ENCODE measurements around the gene TP73. TPM values are rescaled to one million over a fixed set of nuclear protein-coding genes. Genes with fewer than 3 reads are reported as not detected.

The TP73 gene
- total RNA-seq, 5 donors from 2014 or later (not counting 1 experiment from before 2014, with no cell fraction given): 0.12 to 0.21 (median 0.18) TPM; not detected in 1

- Mint-ChIP-seq H3K4me3 (peak overlapping the region; percentile 51 to 77 (median 67)), H3K9me3 (no peaks in the 10 kb centered on the region), H3K27me3 (peaks cover 3 to 20% of the 10 kb centered on the region in 2 donors), H3K4me1 (peaks cover 0 to 10% (median 9%) of the 10 kb centered on the region in 3 donors), H3K36me3 (no peaks in the 10 kb centered on the region), H3K27ac (no peak overlapping the region)
- POLR2A ChIA-PET: no interaction called here
- 6% methylated on average over 18 of the region's 27 CpGs for WGBS (ENCODE audit: insufficient coverage)
- no peak for DNase-seq
- H3K4me3 ChIP-seq (ENCODE audit: control insufficient read depth in 1 of 2, extremely low read depth in 1 of 2, low read length in 1 of 2): peak overlapping the region; percentile 12 to 64
- no peak overlapping the region for H3K27ac ChIP-seq (ENCODE audit: low read length)
- no peaks in the 10 kb centered on the region for H3K9me3 ChIP-seq
- peaks cover 0 to 77% of the 10 kb centered on the region in 2 experiments for H3K27me3 ChIP-seq (replicated peaks in 1 of 2; ENCODE audit: control insufficient read depth in 2 of 2, extremely low read depth in 1 of 2, insufficient read depth in 2 of 2, low read length in 1 of 2)
- peak in 3 of 4 experiments; percentile 3 to 10 (median 5) for ATAC-seq (replicated peaks in 1 of 4)
- CTCF ChIA-PET: no interaction called here
- no peaks in the 10 kb centered on the region for H3K36me3 ChIP-seq (ENCODE audit: control insufficient read depth in 2 of 2, extremely low read depth in 1 of 2, insufficient read depth in 1 of 2, low read length in 1 of 2)
- peaks cover 0 to 19% of the 10 kb centered on the region in 2 experiments for H3K4me1 ChIP-seq (ENCODE audit: control insufficient read depth in 1 of 2, extremely low read depth in 1 of 2, insufficient read depth in 2 of 2, low read length in 2 of 2)
Observed at GRCh38 chr1:3610527-3611169, 41.7 kb upstream of the TP73 start.

GRCh38 chr1:3611170-3612019 is 40.9 kb upstream of the TP73 start, which contains the start of gene MEGF6:
Gene MEGF6, minus strand, starts transcription at chr1:3611508. Its CDS starts 240 bp downstream, at chr1:3611268.
- Mint-ChIP-seq H3K4me1 (peaks cover 0 to 10% (median 9%) of the 10 kb centered on the region in 3 donors), H3K9me3 (no peaks in the 10 kb centered on the region), H3K27me3 (peaks cover 3 to 21% of the 10 kb centered on the region in 2 donors), H3K27ac (no peak within 1 kb of the TSS), H3K4me3 (peak within 1 kb of the TSS; percentile 73 to 79 (median 77)), H3K36me3 (no peaks in the 10 kb centered on the region)
- Histone ChIP-seq H3K36me3 (ENCODE audit: control insufficient read depth in 2 of 2, extremely low read depth in 1 of 2, insufficient read depth in 1 of 2, low read length in 1 of 2) (no peaks in the 10 kb centered on the region), H3K27me3 (replicated peaks in 1 of 2; ENCODE audit: control insufficient read depth in 2 of 2, extremely low read depth in 1 of 2, insufficient read depth in 2 of 2, low read length in 1 of 2) (peaks cover 0 to 71% of the 10 kb centered on the region in 2 experiments), H3K4me3 (ENCODE audit: control insufficient read depth in 1 of 2, extremely low read depth in 1 of 2, low read length in 1 of 2) (peak within 1 kb of the TSS; percentile 30 to 64), H3K27ac (ENCODE audit: low read length) (no peak within 1 kb of the TSS), H3K9me3 (no peaks in the 10 kb centered on the region), H3K4me1 (ENCODE audit: control insufficient read depth in 1 of 2, extremely low read depth in 1 of 2, insufficient read depth in 2 of 2, low read length in 2 of 2) (peaks cover 0 to 19% of the 10 kb centered on the region in 2 experiments)
- ChIA-PET POLR2A (no interaction called here), CTCF (no interaction called here)
- ATAC-seq (replicated peaks in 1 of 4) (peak; percentile 70 to 82 (median 74)), DNase-seq (peak in 20 of 35 experiments; percentile 8 to 66 (median 34))
- WGBS (ENCODE audit: insufficient coverage): 1% methylated on average over 70 of the region's 87 CpGs

GRCh38 chr1:3612123-3612522 is 40.2 kb upstream of the TP73 start:
- H3K9me3 ChIP-seq: no peaks in the 10 kb centered on the region
- 47% methylated on average over 7 of the region's 7 CpGs for WGBS (ENCODE audit: insufficient coverage)
- H3K9me3 Mint-ChIP-seq: no peaks in the 10 kb centered on the region
- no peak overlapping the region for H3K27ac Mint-ChIP-seq
- POLR2A ChIA-PET: no interaction called here
- H3K27me3 ChIP-seq (replicated peaks in 1 of 2; ENCODE audit: control insufficient read depth in 2 of 2, extremely low read depth in 1 of 2, insufficient read depth in 2 of 2, low read length in 1 of 2): peaks cover 0 to 66% of the 10 kb centered on the region in 2 experiments
- peaks cover 0 to 10% (median 9%) of the 10 kb centered on the region in 3 donors for H3K4me1 Mint-ChIP-seq
- ATAC-seq (replicated peaks in 1 of 4) (no peak), DNase-seq (no peak)
- peak overlapping the region; percentile 73 to 79 (median 77) for H3K4me3 Mint-ChIP-seq
- H3K27me3 Mint-ChIP-seq: peaks cover 3 to 21% of the 10 kb centered on the region in 2 donors
- H3K36me3 Mint-ChIP-seq: no peaks in the 10 kb centered on the region
- H3K27ac ChIP-seq (ENCODE audit: low read length): no peak overlapping the region
- H3K36me3 ChIP-seq (ENCODE audit: control insufficient read depth in 2 of 2, extremely low read depth in 1 of 2, insufficient read depth in 1 of 2, low read length in 1 of 2): no peaks in the 10 kb centered on the region
- H3K4me3 ChIP-seq (ENCODE audit: control insufficient read depth in 1 of 2, extremely low read depth in 1 of 2, low read length in 1 of 2): no peak overlapping the region
- CTCF ChIA-PET: no interaction called here
- peaks cover 0 to 19% of the 10 kb centered on the region in 2 experiments for H3K4me1 ChIP-seq (ENCODE audit: control insufficient read depth in 1 of 2, extremely low read depth in 1 of 2, insufficient read depth in 2 of 2, low read length in 2 of 2)

- Histone ChIP-seq H3K27ac (ENCODE audit: low read length) (no peak overlapping the region), H3K27me3 (replicated peaks in 1 of 2; ENCODE audit: control insufficient read depth in 2 of 2, extremely low read depth in 1 of 2, insufficient read depth in 2 of 2, low read length in 1 of 2) (peaks cover 0 to 47% of the 10 kb centered on the region in 2 experiments), H3K36me3 (ENCODE audit: control insufficient read depth in 2 of 2, extremely low read depth in 1 of 2, insufficient read depth in 1 of 2, low read length in 1 of 2) (no peaks in the 10 kb centered on the region), H3K9me3 (no peaks in the 10 kb centered on the region), H3K4me3 (ENCODE audit: control insufficient read depth in 1 of 2, extremely low read depth in 1 of 2, low read length in 1 of 2) (no peak overlapping the region), H3K4me1 (ENCODE audit: control insufficient read depth in 1 of 2, extremely low read depth in 1 of 2, insufficient read depth in 2 of 2, low read length in 2 of 2) (peaks cover 2 to 25% of the 10 kb centered on the region in 2 experiments)
- POLR2A ChIA-PET: interaction anchor here in 1 of 2 donors (0.6 kb wide), 1 partner anchor 57 kb away, joined by 4 read pairs; no protein-coding TSS in a partner anchor
- Mint-ChIP-seq H3K27ac (no peak overlapping the region), H3K9me3 (no peaks in the 10 kb centered on the region), H3K27me3 (peaks cover 3 to 6% of the 10 kb centered on the region in 2 donors), H3K4me3 (no peak overlapping the region), H3K4me1 (peaks cover 10 to 19% (median 16%) of the 10 kb centered on the region in 3 donors), H3K36me3 (no peaks in the 10 kb centered on the region)
- CTCF ChIA-PET: interaction anchor here (0.6 to 1.2 kb wide), 3 partner anchors 51 to 144 kb away, joined by 3 read pairs; no protein-coding TSS in a partner anchor
- 62% methylated on average over 15 of the region's 20 CpGs for WGBS (ENCODE audit: insufficient coverage)
- peak in 2 of 35 experiments; percentile 28 to 34 for DNase-seq
- ATAC-seq (replicated peaks in 1 of 4): no peak
Observed at GRCh38 chr1:3614755-3615742, 37.3 kb upstream of the TP73 start.

GRCh38 chr1:3616861-3617260 is 35.5 kb upstream of the TP73 start:
- WGBS (ENCODE audit: insufficient coverage): 95% methylated on average over 4 of the region's 9 CpGs
- DNase-seq (no peak), ATAC-seq (replicated peaks in 1 of 4) (no peak)
- Histone ChIP-seq H3K27ac (ENCODE audit: low read length) (no peak overlapping the region), H3K36me3 (ENCODE audit: control insufficient read depth in 2 of 2, extremely low read depth in 1 of 2, insufficient read depth in 1 of 2, low read length in 1 of 2) (no peaks in the 10 kb centered on the region), H3K27me3 (replicated peaks in 1 of 2; ENCODE audit: control insufficient read depth in 2 of 2, extremely low read depth in 1 of 2, insufficient read depth in 2 of 2, low read length in 1 of 2) (peaks cover 0 to 34% of the 10 kb centered on the region in 2 experiments), H3K4me3 (ENCODE audit: control insufficient read depth in 1 of 2, extremely low read depth in 1 of 2, low read length in 1 of 2) (no peak overlapping the region), H3K9me3 (no peaks in the 10 kb centered on the region), H3K4me1 (ENCODE audit: control insufficient read depth in 1 of 2, extremely low read depth in 1 of 2, insufficient read depth in 2 of 2, low read length in 2 of 2) (peaks cover 2 to 18% of the 10 kb centered on the region in 2 experiments)
- no peaks in the 10 kb centered on the region for H3K9me3 Mint-ChIP-seq
- POLR2A ChIA-PET: no interaction called here
- CTCF ChIA-PET: no interaction called here
- peaks cover 2 to 3% of the 10 kb centered on the region in 2 donors for H3K27me3 Mint-ChIP-seq
- H3K27ac Mint-ChIP-seq: no peak overlapping the region
- no peak overlapping the region for H3K4me3 Mint-ChIP-seq
- peaks cover 16 to 21% (median 19%) of the 10 kb centered on the region in 3 donors for H3K4me1 Mint-ChIP-seq
- H3K36me3 Mint-ChIP-seq: no peaks in the 10 kb centered on the region
